Measurements from ENCODE around the gene PCID2.

Gene PCID2

DNA sequence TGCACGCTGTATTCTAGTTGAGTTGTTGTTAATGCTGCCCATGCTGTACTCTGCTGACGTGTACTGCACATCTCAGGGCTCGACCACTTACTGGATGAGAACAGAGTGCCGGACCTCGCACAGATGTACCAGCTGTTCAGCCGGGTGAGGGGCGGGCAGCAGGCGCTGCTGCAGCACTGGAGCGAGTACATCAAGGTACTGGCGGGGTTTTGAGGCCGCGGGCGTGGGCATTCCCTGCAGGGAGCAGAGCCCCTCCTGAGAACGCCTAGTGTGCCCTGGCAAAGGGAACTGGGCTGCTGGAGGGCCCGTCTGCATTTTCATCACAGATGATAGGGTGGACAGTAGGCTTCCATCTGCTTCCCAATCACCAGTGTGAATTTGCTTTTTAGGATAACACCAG lies 30.9 kb upstream of the PCID2 start:
- no peak overlapping the region for H3K4me3 ChIP-seq (ENCODE audit: low read depth, low read length)
- TF ChIP-seq, protein P1, sequence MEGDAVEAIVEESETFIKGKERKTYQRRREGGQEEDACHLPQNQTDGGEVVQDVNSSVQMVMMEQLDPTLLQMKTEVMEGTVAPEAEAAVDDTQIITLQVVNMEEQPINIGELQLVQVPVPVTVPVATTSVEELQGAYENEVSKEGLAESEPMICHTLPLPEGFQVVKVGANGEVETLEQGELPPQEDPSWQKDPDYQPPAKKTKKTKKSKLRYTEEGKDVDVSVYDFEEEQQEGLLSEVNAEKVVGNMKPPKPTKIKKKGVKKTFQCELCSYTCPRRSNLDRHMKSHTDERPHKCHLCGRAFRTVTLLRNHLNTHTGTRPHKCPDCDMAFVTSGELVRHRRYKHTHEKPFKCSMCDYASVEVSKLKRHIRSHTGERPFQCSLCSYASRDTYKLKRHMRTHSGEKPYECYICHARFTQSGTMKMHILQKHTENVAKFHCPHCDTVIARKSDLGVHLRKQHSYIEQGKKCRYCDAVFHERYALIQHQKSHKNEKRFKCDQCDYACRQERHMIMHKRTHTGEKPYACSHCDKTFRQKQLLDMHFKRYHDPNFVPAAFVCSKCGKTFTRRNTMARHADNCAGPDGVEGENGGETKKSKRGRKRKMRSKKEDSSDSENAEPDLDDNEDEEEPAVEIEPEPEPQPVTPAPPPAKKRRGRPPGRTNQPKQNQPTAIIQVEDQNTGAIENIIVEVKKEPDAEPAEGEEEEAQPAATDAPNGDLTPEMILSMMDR (IDR thresholded peaks at IDR 0.05; ENCODE audit: borderline replicate concordance, insufficient read depth, low read depth, low read length) = no peak

DNA sequence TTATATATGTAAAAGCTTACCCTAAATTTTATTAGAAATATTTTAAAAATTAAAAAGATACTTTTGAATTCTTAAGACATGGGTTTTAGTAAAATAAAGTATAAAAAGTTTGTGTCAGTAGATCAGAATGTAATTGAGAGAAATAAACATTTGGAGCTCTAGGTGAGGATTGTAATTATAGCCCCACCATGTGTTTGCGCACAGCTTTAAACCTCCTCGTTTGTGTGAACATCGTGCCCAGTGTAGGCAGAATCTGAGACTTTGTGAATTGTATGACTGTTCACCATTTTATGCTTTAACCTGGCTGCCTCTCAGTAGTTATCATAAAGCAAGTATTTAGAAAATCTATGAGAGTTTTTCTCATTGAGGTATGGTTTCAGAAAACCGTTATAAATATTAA lies 30.1 kb upstream of the PCID2 start:
- TF ChIP-seq, protein P1 (IDR thresholded peaks at IDR 0.05; ENCODE audit: borderline replicate concordance, insufficient read depth, low read depth, low read length) = no peak
- H3K4me3 ChIP-seq (ENCODE audit: low read depth, low read length) = no peak overlapping the region

DNA sequence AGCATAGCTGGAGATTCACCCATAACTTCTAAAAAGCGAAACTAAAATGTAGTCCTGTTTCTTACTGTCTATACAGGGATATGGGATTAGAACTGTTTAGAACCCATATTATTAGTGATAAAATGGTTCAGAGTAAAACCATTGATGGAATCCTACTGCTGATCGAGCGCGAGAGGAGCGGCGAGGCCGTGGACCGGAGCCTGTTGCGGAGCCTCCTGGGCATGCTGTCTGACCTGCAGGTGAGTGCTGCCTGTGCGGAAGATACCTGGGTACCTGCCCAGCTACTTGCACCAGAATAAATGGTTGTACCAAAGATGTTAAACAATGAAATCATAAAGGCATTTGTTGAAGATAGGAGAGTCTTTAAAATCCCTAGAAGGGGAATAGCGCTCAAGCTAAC lies 24.6 kb upstream of the PCID2 start:
- no peak overlapping the region for H3K4me3 ChIP-seq (ENCODE audit: low read depth, low read length)
- TF ChIP-seq, protein P1 (IDR thresholded peaks at IDR 0.05; ENCODE audit: borderline replicate concordance, insufficient read depth, low read depth, low read length) = no peak

DNA sequence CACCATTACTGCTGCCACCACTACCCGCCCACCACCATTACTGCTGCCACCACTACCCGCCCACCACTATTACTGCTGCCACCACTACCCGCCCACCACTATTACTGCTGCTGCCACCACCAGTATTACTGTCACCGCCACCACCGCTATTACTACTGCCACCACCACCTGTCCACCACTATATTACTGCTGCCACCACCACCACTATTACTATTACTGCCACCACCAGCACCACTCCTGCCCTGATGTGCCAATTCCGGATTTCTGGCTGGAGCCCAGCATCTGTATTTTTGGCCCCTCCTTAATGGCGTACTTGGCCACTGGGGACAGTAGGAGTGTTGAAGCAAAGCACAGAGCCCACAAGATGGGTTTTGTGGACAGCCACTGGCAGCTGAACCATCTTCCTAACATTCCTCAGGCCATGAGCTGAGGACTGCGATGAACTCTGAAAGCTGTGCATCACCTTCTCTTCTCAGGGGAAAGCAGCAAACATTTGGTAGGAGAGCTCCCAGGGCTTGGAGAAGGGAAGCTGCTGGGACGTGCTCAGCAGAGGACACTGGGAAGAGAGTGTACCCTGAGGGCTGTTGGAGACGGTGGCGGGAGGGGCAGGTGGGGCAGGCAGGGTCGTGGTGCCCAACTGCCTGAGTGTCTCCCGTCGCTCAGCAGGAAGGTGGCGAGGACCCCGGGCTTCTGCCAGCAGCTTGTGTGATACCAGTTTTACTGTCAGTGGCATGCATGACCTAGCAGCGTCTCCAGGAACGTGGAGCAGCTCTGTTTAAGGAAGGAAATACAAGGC lies 23.9 kb upstream of the PCID2 start:
- TF ChIP-seq, protein P1 (IDR thresholded peaks at IDR 0.05; ENCODE audit: borderline replicate concordance, insufficient read depth, low read depth, low read length) = no peak
- H3K4me3 ChIP-seq (ENCODE audit: low read depth, low read length) = no peak overlapping the region

DNA sequence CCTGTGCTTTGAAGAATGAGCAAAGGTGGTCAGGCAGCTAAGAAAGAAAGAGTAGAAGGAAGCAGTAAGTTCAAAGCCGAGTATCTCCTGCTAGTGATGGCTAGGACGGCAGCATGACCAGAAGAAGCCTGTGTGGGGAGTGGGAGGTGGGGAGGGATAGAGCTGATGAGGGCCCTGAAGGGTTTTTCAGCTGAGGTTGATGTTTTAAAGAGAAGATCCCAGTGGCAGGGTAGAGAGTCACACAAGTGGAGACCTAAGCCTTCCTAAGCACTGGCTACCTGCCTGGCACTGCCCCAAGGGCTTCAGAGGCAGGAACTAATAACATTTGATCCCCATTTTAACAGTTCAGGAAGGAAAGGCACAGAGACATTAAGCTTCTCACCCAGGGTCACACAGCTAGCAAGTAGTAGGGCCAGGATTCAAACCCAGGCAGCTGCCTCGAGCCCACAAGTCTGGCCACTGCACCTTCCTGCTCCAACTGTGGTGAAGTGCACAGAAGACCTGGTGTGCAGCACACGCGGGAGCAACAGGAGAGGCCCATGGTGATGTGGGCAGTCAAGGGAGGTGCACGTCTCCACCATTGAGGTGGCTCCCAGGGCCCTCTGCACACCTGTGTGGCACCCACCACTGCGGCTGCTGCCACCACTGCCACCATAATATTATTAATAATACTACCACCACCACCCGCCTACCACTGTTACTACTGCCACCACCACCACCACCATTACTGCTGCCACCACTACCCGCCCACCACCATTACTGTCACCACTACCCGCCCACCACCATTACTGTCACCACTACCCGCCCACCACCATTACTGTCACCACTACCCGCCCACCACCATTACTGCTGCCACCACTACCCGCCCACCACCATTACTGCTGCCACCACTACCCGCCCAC lies 23.1 kb upstream of the PCID2 start:
- TF ChIP-seq, protein P1 (IDR thresholded peaks at IDR 0.05; ENCODE audit: borderline replicate concordance, insufficient read depth, low read depth, low read length) = no peak
- H3K4me3 ChIP-seq (ENCODE audit: low read depth, low read length) = no peak overlapping the region

DNA sequence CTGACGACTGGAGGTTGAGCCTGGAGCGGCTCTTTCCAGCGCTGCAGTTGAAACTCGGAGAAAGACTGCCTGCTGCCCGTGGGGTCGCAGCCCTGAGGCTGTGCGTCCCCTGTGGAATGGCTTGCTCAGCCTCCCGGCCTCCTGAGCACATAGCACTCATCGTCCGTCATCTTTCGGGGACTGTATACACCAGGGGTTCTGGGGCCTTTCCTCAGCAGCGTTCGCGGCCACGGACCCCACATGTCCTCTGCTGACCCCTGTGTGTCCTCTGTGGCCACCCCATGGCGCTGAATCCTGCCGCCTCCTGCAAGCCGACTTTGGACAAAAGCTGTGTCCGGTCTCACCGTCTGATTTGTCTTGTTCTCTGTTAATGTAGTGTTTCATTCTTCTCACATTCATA lies 21.3 kb upstream of the PCID2 start:
- TF ChIP-seq, protein P1 (IDR thresholded peaks at IDR 0.05; ENCODE audit: borderline replicate concordance, insufficient read depth, low read depth, low read length) = no peak
- H3K4me3 ChIP-seq (ENCODE audit: low read depth, low read length) = no peak overlapping the region

All from GM12875 (cell line).